H1 (cell line): Measurements from ENCODE around the gene ANKRD12. TPM values are rescaled to one million over a fixed set of nuclear protein-coding genes. Genes with fewer than 3 reads are reported as not detected.

Experiments used
- CTCF ChIA-PET: fragments of 300-600 bp; sonication (Branson Sonifier 250); formaldehyde crosslinking; loops from one replicate; lab custom pipeline; 2021; ENCODE audit not compliant: partially characterized antibody; lab: Charles Lee
- POLR2A ChIA-PET: fragments of 300-600 bp; sonication (Branson Sonifier 250); formaldehyde crosslinking; loops from one replicate; lab custom pipeline; 2021; ENCODE audit warnings: inconsistent platforms; ENCODE audit not compliant: partially characterized antibody; lab: Charles Lee
- DNase-seq, 2 experiments: peaks; one replicate each; pipeline versions ENCODE4 v3.0.0 to v3.0.0-alpha.2; 2010 to 2022; ENCODE audit warnings: low spot score in 2 of 2, low read depth in 1 of 2, mixed read lengths in 1 of 2
- FAIRE-seq: peaks from 2 replicates; lab custom pipeline; 2011; peaks lifted over from hg19 to GRCh38; lab: Jason Lieb, UNC
- H2AFZ ChIP-seq: 2 replicates; pipeline ENCODE4 v1.8.1; 2012; ENCODE audit warnings: low read length, inconsistent platforms
- H2AK5ac ChIP-seq: 2 replicates; pipeline ENCODE4 v1.6.1; 2013; ENCODE audit warnings: low read depth, low read length
- H2BK120ac ChIP-seq: replicated peaks from 2 replicates; pipeline ENCODE3; 2013; ENCODE audit warnings: low read depth, low read length, inconsistent platforms
- H2BK12ac ChIP-seq: 2 replicates; pipeline ENCODE4 v1.6.1; 2013; ENCODE audit warnings: low read depth, low read length
- H2BK15ac ChIP-seq: 2 replicates; pipeline ENCODE4 v1.6.1; 2013; ENCODE audit warnings: low read length
- H2BK20ac ChIP-seq: 2 replicates; pipeline ENCODE4 v1.6.1; 2013; ENCODE audit warnings: low read length
- H2BK5ac ChIP-seq: 2 replicates; pipeline ENCODE4 v1.6.1; 2013; ENCODE audit warnings: low read depth, low read length
- H3K14ac ChIP-seq: 2 replicates; pipeline ENCODE4 v1.6.1; 2013; ENCODE audit warnings: inconsistent platforms; ENCODE audit not compliant: insufficient read length
- H3K18ac ChIP-seq: 2 replicates; pipeline ENCODE4 v1.6.1; 2013; ENCODE audit warnings: low read length; ENCODE audit errors: extremely low read depth
- H3K23ac ChIP-seq: 2 replicates; pipeline ENCODE4 v1.6.1; 2013; ENCODE audit warnings: inconsistent platforms; ENCODE audit not compliant: insufficient read length
- H3K23me2 ChIP-seq: 2 replicates; pipeline ENCODE4 v1.6.1; 2013; ENCODE audit warnings: low read depth, low read length
- H3K27ac ChIP-seq: 2 replicates; pipeline ENCODE4 v1.6.1; 2011; ENCODE audit warnings: low read depth, low read length, inconsistent platforms
- H3K27me3 ChIP-seq, 4 experiments: replicated peaks in 1 of 4; 1 replicate in 1 of 4; 2 replicates in 3 of 4; pipeline versions ENCODE4 v1.6.1 to v1.8.1; 2011 to 2013; ENCODE audit warnings: low read length in 3 of 4, mild to moderate bottlenecking in 3 of 4, inconsistent platforms in 2 of 4, mixed read lengths in 2 of 4, moderate library complexity in 1 of 4; ENCODE audit not compliant: control insufficient read depth in 3 of 4, insufficient read depth in 3 of 4; ENCODE audit errors: extremely low read depth in 1 of 4
- H3K36me3 ChIP-seq, 4 experiments: 2 replicates each; pipeline versions ENCODE4 v1.6.1 to v1.8.1; 2011 to 2013; ENCODE audit warnings: mild to moderate bottlenecking in 4 of 4, low read length in 3 of 4, moderate library complexity in 2 of 4, control low read depth in 1 of 4, inconsistent platforms in 1 of 4; ENCODE audit not compliant: insufficient read depth in 4 of 4, control insufficient read depth in 2 of 4
- H3K4ac ChIP-seq: replicated peaks from 2 replicates; pipeline ENCODE3; 2013; ENCODE audit warnings: low read length, low read depth, mixed read lengths, inconsistent platforms; ENCODE audit not compliant: insufficient read length
- H3K4me1 ChIP-seq, 4 experiments: replicated peaks in 1 of 4; 1 replicate in 1 of 4; 2 replicates in 3 of 4; pipeline versions ENCODE4 v1.6.1 to v1.8.1; 2011 to 2013; ENCODE audit warnings: low read length in 3 of 4, inconsistent platforms in 2 of 4, mixed read lengths in 1 of 4; ENCODE audit not compliant: insufficient read depth in 4 of 4, control insufficient read depth in 3 of 4
- H3K4me2 ChIP-seq, 2 experiments: 2 replicates each; pipeline versions ENCODE4 v1.6.1 to v1.8.1; 2011 to 2013; ENCODE audit warnings: low read depth in 2 of 2, low read length in 2 of 2, control low read depth in 1 of 2, inconsistent platforms in 1 of 2, mild to moderate bottlenecking in 1 of 2; ENCODE audit not compliant: insufficient read depth in 1 of 2
- H3K4me3 ChIP-seq, 4 experiments: fragments of 200-600, 300-600 bp in 1 of 4; sonication (generic), shearing (Covaris generic), sonication (Bioruptor Twin) in 1 of 4; 2 replicates each; pipeline versions ENCODE4 v1.5.1 to v1.8.1; 2011 to 2016; ENCODE audit warnings: low read length in 4 of 4, low read depth in 3 of 4, control low read depth in 2 of 4, inconsistent platforms in 2 of 4, mild to moderate bottlenecking in 2 of 4, mixed read lengths in 1 of 4, moderate library complexity in 1 of 4; ENCODE audit not compliant: insufficient read depth in 2 of 4; ENCODE audit errors: extremely low read depth in 1 of 4
- H3K56ac ChIP-seq: replicated peaks from 2 replicates; pipeline ENCODE3; 2013; ENCODE audit warnings: low read depth, mild to moderate bottlenecking, mixed read lengths, low read length, inconsistent platforms; ENCODE audit not compliant: insufficient read length
- H3K79me1 ChIP-seq: 2 replicates; pipeline ENCODE4 v1.6.1; 2013; ENCODE audit warnings: low read depth, low read length, control low read depth
- H3K79me2 ChIP-seq, 2 experiments: 2 replicates each; pipeline versions ENCODE4 v1.6.1 to v1.8.1; 2012 to 2013; ENCODE audit warnings: low read length in 2 of 2, mild to moderate bottlenecking in 2 of 2, inconsistent platforms in 1 of 2; ENCODE audit not compliant: insufficient read depth in 2 of 2, control insufficient read depth in 1 of 2
- H3K9ac ChIP-seq, 4 experiments: replicated peaks in 1 of 4; 1 replicate in 1 of 4; 2 replicates in 3 of 4; pipeline versions ENCODE4 v1.6.1 to v1.8.1; 2011 to 2013; ENCODE audit warnings: low read depth in 3 of 4, low read length in 3 of 4, control low read depth in 2 of 4, mild to moderate bottlenecking in 2 of 4, moderate library complexity in 2 of 4, inconsistent platforms in 1 of 4; ENCODE audit errors: extremely low read depth in 1 of 4
- H3K9me3 ChIP-seq, 2 experiments: 2 replicates each; pipeline versions ENCODE4 v1.6.1 to v1.8.1; 2012 to 2013; ENCODE audit warnings: mild to moderate bottlenecking in 2 of 2, moderate library complexity in 2 of 2, control low read depth in 1 of 2, inconsistent platforms in 1 of 2, low read depth in 1 of 2, low read length in 1 of 2, mixed read lengths in 1 of 2; ENCODE audit not compliant: insufficient read depth in 2 of 2
- H4K20me1 ChIP-seq, 2 experiments: replicated peaks in 1 of 2; 2 replicates each; pipeline versions ENCODE3 to v1.8.1; 2011 to 2013; ENCODE audit warnings: inconsistent platforms in 2 of 2, low read length in 2 of 2, mild to moderate bottlenecking in 1 of 2; ENCODE audit not compliant: insufficient read depth in 2 of 2, control insufficient read depth in 1 of 2
- H4K5ac ChIP-seq: 2 replicates; pipeline ENCODE4 v1.6.1; 2013; ENCODE audit warnings: low read length, low read depth, mixed read lengths, inconsistent platforms; ENCODE audit not compliant: insufficient read length
- H4K8ac ChIP-seq: 2 replicates; pipeline ENCODE4 v1.8.0; 2013; ENCODE audit warnings: mild to moderate bottlenecking, moderate library complexity, low read length, inconsistent platforms; ENCODE audit not compliant: insufficient read depth; ENCODE audit errors: extremely low read depth
- H4K91ac ChIP-seq: replicated peaks from 2 replicates; pipeline ENCODE3; 2013; ENCODE audit warnings: low read length, mixed read lengths, inconsistent platforms; ENCODE audit not compliant: insufficient read length
- BACH1 ChIP-seq: IDR thresholded peaks from 2 replicates; pipeline ENCODE4 v1.6.1; 2012; ENCODE audit warnings: low read length, improper control_type of control experiment
- CBX5 ChIP-seq: fragments of 300-800, 300-1000 bp; sonication (generic); IDR thresholded peaks from 2 replicates; pipeline ENCODE4 v1.7.1; 2016; ENCODE audit warnings: antibody characterized with exemption, low read length, low read depth
- EZH2 ChIP-seq: fragments of 200-600 bp; sonication (generic); IDR thresholded peaks from 2 replicates; pipeline ENCODE4 v1.7.1; 2012; ENCODE audit warnings: low read depth, mild to moderate bottlenecking, moderate library complexity, low read length, inconsistent platforms; ENCODE audit not compliant: severe bottlenecking
- HDAC6 ChIP-seq: IDR thresholded peaks from one replicate; pipeline ENCODE4 v1.7.1; 2012; ENCODE audit warnings: low read depth, mild to moderate bottlenecking, inconsistent platforms, low read length, moderate library complexity
- JUND ChIP-seq: IDR thresholded peaks from 2 replicates; pipeline ENCODE4 v1.6.1; 2011; ENCODE audit warnings: mild to moderate bottlenecking, improper control_type of control experiment, low read length
- KDM1A ChIP-seq: fragments of 200-600, 300-600 bp; sonication (generic); IDR thresholded peaks from 2 replicates; pipeline ENCODE4 v1.7.1; 2016; ENCODE audit warnings: mild to moderate bottlenecking, low read length, borderline replicate concordance
- NRF1 ChIP-seq: IDR thresholded peaks from 2 replicates; pipeline ENCODE4 v1.6.1; 2011; ENCODE audit warnings: mild to moderate bottlenecking, low read depth, low read length, improper control_type of control experiment
- RNF2 ChIP-seq: fragments of 200-900, 300-1000 bp; sonication (generic); IDR thresholded peaks from 2 replicates; pipeline ENCODE4 v1.7.1; 2016; ENCODE audit warnings: borderline replicate concordance, low read depth, mild to moderate bottlenecking, antibody characterized with exemption, low read length; ENCODE audit not compliant: poor library complexity, severe bottlenecking; ENCODE audit errors: missing control alignments
- RXRA ChIP-seq: IDR thresholded peaks from 2 replicates; pipeline ENCODE4 v1.6.1; 2011; ENCODE audit warnings: low read depth, mild to moderate bottlenecking, low read length, moderate library complexity; ENCODE audit not compliant: insufficient read depth
- SUZ12 ChIP-seq: fragments of 200-600 bp; sonication (generic); IDR thresholded peaks from 2 replicates; pipeline ENCODE4 v1.6.1; 2012; ENCODE audit warnings: mild to moderate bottlenecking, inconsistent platforms, low read length, moderate library complexity, mixed read lengths
- TBP ChIP-seq: IDR thresholded peaks from 2 replicates; pipeline ENCODE4 v1.6.1; 2011; ENCODE audit warnings: low read depth, low read length, improper control_type of control experiment
- TCF12 ChIP-seq: IDR thresholded peaks from 2 replicates; pipeline ENCODE4 v1.6.1; 2011; ENCODE audit warnings: low read depth, mild to moderate bottlenecking, low read length
- USF2 ChIP-seq: IDR thresholded peaks from 2 replicates; pipeline ENCODE4 v1.6.1; 2011; ENCODE audit warnings: low read length, improper control_type of control experiment
- WGBS, 2 experiments: shearing (Covaris generic) in 1 of 2; methylation state at CpG; one replicate each; pipeline versions ENCODE4 v1.1.6 to v1.1.7; 2013 to 2015; ENCODE audit warnings: low lambda C conversion rate in 2 of 2, mixed read lengths in 2 of 2, inconsistent platforms in 1 of 2, low coverage in 1 of 2, missing lambda C conversion rate in 1 of 2; ENCODE audit not compliant: insufficient replicate concordance in 2 of 2, insufficient coverage in 1 of 2, insufficient read length in 1 of 2; ENCODE audit errors: extremely low coverage in 1 of 2, missing lambda C conversion rate in 1 of 2; 5-methylcytosine and 5-hydroxymethylcytosine counted together
- polyA plus RNA-seq, 7 experiments: library from polyadenylated mRNA; depleted of rRNA in 3 of 7; stranded (reverse) in 5 of 7; unstranded in 2 of 7; fragments of >200 nt in 5 of 7; fragments of 200-250 nt in 2 of 7; gene quantifications; 1 replicate in 5 of 7; 2 replicates in 1 of 7; 4 replicates in 1 of 7; pipeline versions ENCODE4 v1.2.1 to v1.2.3, GENCODE V29; 2011 to 2013; ENCODE audit warnings: missing spikeins in 2 of 7, mixed read lengths in 2 of 7
- total RNA-seq: library from RNA; stranded (reverse); fragmentation: NEBNext Ultra II Directional; extraction: Animal tissue kit (Norgen Biotek cat#: 25700); gene quantifications from 2 replicates; pipeline ENCODE4 v1.2.1, GENCODE V29; 2021

The ANKRD12 gene
- total and polyA plus RNA-seq, 2 of the 8 experiments (the other 6 are each of a cell fraction or from before 2014, with no cell fraction given): 2.6 to 37.9 TPM

GRCh38 chr18:9160014-9160413 is 23.4 kb downstream of the ANKRD12 start:
- no peak overlapping the region for H2BK5ac ChIP-seq
- H3K9ac ChIP-seq: no peak overlapping the region
- H3K4ac ChIP-seq: no peak overlapping the region
- H3K4me3 ChIP-seq: no peak overlapping the region
- ChIA-PET POLR2A (no interaction called here), CTCF (interaction anchor here (1.0 to 1.7 kb wide), 3 partner anchors 29 to 163 kb away, joined by 3 to 4 read pairs (median 3); no protein-coding TSS in a partner anchor)
- peaks cover 3 to 82% of the 10 kb centered on the region in 2 experiments; a peak in 3 of 4 replicates for H3K79me2 ChIP-seq
- no peak overlapping the region for H2AFZ ChIP-seq
- no peak overlapping the region for H2BK12ac ChIP-seq
- H3K23me2 ChIP-seq: no peaks in the 10 kb centered on the region
- 0 out of 8 replicates have a peak, but pooled peaks cover 0 to 3% (median 0%) of the 10 kb centered on the region in 4 experiments for H3K36me3 ChIP-seq
- no peak overlapping the region for H3K14ac ChIP-seq
- no peak overlapping the region for H4K91ac ChIP-seq
- H4K20me1 ChIP-seq: no peaks in the 10 kb centered on the region
- H3K27me3 ChIP-seq: no peaks in the 10 kb centered on the region
- peaks cover 0 to 3% of the 10 kb centered on the region in 2 experiments; a peak in 1 of 4 replicates for H3K9me3 ChIP-seq
- H3K4me1 ChIP-seq: no peaks in the 10 kb centered on the region
- no peak for FAIRE-seq
- no peak overlapping the region for H3K56ac ChIP-seq
- H3K18ac ChIP-seq: no peak overlapping the region
- H3K23ac ChIP-seq: no peak overlapping the region
- no peak overlapping the region for H4K8ac ChIP-seq
- no peak overlapping the region for H2BK20ac ChIP-seq
- DNase-seq: no peak
- no peak overlapping the region for H2AK5ac ChIP-seq
- 97% methylated on average over 4 of the region's 4 CpGs; no CpG with 5 or more reads in 1 of the 2 experiments for WGBS, 2 experiments
- no peak overlapping the region for H4K5ac ChIP-seq
- no peak overlapping the region for H2BK15ac ChIP-seq
- H2BK120ac ChIP-seq: no peak overlapping the region
- no peak overlapping the region for H3K4me2 ChIP-seq
- no peaks in the 10 kb centered on the region for H3K79me1 ChIP-seq
- H3K27ac ChIP-seq: no peak overlapping the region
- TF ChIP-seq TCF12 (no peak), CBX5 (no peak), RXRA (no peak), USF2 (no peak), KDM1A (no peak), RNF2 (no peak), TBP (no peak), HDAC6 (no peak), JUND (no peak), BACH1 (no peak), EZH2 (no peak), SUZ12 (no peak), NRF1 (no peak)
